Measurements from ENCODE around the gene NPAS3. TPM values are rescaled to one million over a fixed set of nuclear protein-coding genes. Genes with fewer than 3 reads are reported as not detected.

NPAS3 gene
- total RNA-seq, 1 experiment from 2014 or later = not detected

DNA sequence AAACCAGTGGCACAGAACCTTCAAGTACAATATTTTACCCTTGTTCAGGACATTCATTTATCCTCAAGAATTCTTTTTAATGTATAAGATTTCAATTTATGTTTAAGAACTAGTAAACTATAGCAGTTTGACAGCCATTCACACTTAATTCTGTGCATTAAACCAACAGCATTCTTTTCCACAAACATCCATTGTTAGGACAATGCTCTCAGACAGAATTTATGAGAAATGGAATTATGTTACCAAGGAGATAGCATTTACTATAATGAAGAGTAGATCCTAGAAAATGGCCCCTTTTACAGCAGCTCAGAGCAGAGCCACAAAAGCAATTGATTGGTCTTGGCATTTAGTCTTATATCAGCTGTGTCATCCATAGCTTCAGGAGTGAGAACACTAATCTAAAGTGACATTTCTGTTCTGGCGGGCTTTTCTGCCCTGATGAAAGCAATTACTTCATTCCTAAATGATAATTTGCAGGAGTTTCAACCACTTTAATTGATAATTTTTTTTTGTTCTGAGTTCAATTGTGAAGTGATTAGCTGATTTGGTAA lies 268.9 kb downstream of the NPAS3 start:
- no peaks in the 10 kb centered on the region for H3K9me2 ChIP-seq (ENCODE audit: insufficient read depth)
- no peak overlapping the region for H3K9ac ChIP-seq (ENCODE audit: low read length)
- intact Hi-C loops (cut with micrococcal nuclease) = no loop called here
- no peaks in the 10 kb centered on the region for H3K27me3 ChIP-seq (ENCODE audit: insufficient read depth, low read length)
- no peak overlapping the region for H2AFZ ChIP-seq (ENCODE audit: low read depth, low read length, poor library complexity, severe bottlenecking)
- ATAC-seq (no peak), DNase-seq (ENCODE audit: low read depth, low spot score) (no peak)
- CTCF ChIA-PET = no interaction called here
- H3K4me2 ChIP-seq (ENCODE audit: low read length) = no peak overlapping the region
- POLR2A ChIA-PET = no interaction called here
- no peak for TF ChIP-seq ELF1 (IDR thresholded peaks at IDR 0.05; ENCODE audit: borderline replicate concordance, low read depth)
- no peak for TF ChIP-seq ATF3 (IDR thresholded peaks at IDR 0.05)
- TF ChIP-seq SP1 (IDR thresholded peaks at IDR 0.05; ENCODE audit: low read depth) = no peak
- TF ChIP-seq, protein P1, sequence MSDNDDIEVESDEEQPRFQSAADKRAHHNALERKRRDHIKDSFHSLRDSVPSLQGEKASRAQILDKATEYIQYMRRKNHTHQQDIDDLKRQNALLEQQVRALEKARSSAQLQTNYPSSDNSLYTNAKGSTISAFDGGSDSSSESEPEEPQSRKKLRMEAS (IDR thresholded peaks at IDR 0.05) = no peak
- TF ChIP-seq ZFX (IDR thresholded peaks at IDR 0.05) = no peak
- no peak for TF ChIP-seq POLR2A (IDR thresholded peaks at IDR 0.05; ENCODE audit: borderline replicate concordance, extremely low read depth, insufficient read depth, insufficient read length)
- no peak for TF ChIP-seq TCF7L2 (IDR thresholded peaks at IDR 0.05; ENCODE audit: borderline replicate concordance, extremely low read depth, insufficient read depth, insufficient read length)
- TF ChIP-seq EGR1 (IDR thresholded peaks at IDR 0.05; ENCODE audit: low read depth) = no peak
- TF ChIP-seq, protein P2, sequence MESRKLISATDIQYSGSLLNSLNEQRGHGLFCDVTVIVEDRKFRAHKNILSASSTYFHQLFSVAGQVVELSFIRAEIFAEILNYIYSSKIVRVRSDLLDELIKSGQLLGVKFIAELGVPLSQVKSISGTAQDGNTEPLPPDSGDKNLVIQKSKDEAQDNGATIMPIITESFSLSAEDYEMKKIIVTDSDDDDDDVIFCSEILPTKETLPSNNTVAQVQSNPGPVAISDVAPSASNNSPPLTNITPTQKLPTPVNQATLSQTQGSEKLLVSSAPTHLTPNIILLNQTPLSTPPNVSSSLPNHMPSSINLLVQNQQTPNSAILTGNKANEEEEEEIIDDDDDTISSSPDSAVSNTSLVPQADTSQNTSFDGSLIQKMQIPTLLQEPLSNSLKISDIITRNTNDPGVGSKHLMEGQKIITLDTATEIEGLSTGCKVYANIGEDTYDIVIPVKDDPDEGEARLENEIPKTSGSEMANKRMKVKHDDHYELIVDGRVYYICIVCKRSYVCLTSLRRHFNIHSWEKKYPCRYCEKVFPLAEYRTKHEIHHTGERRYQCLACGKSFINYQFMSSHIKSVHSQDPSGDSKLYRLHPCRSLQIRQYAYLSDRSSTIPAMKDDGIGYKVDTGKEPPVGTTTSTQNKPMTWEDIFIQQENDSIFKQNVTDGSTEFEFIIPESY (IDR thresholded peaks at IDR 0.05; ENCODE audit: extremely low read depth, insufficient replicate concordance, low read length) = no peak
- no peak for TF ChIP-seq RAD21 (IDR thresholded peaks at IDR 0.05; ENCODE audit: low read depth)
- TF ChIP-seq, protein P3, sequence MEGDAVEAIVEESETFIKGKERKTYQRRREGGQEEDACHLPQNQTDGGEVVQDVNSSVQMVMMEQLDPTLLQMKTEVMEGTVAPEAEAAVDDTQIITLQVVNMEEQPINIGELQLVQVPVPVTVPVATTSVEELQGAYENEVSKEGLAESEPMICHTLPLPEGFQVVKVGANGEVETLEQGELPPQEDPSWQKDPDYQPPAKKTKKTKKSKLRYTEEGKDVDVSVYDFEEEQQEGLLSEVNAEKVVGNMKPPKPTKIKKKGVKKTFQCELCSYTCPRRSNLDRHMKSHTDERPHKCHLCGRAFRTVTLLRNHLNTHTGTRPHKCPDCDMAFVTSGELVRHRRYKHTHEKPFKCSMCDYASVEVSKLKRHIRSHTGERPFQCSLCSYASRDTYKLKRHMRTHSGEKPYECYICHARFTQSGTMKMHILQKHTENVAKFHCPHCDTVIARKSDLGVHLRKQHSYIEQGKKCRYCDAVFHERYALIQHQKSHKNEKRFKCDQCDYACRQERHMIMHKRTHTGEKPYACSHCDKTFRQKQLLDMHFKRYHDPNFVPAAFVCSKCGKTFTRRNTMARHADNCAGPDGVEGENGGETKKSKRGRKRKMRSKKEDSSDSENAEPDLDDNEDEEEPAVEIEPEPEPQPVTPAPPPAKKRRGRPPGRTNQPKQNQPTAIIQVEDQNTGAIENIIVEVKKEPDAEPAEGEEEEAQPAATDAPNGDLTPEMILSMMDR (IDR thresholded peaks at IDR 0.05 in 2 of 3, conservative IDR thresholded peaks at IDR 0.05 in 1 of 3; ENCODE audit: borderline replicate concordance in 1 of 3, insufficient read depth in 1 of 3, low read depth in 2 of 3, low read length in 2 of 3) = no peak
- no peak for TF ChIP-seq SRF (IDR thresholded peaks at IDR 0.05; ENCODE audit: low read depth)
- TF ChIP-seq JUND (IDR thresholded peaks at IDR 0.05) = no peak
- no peak for TF ChIP-seq POLR2AphosphoS5 (IDR thresholded peaks at IDR 0.05; ENCODE audit: low read depth, low read length)
- no peak for TF ChIP-seq FOSL1 (IDR thresholded peaks at IDR 0.05; ENCODE audit: low read depth)
- no peak overlapping the region for H3K27ac ChIP-seq (ENCODE audit: low read depth, low read length)
- no peaks in the 10 kb centered on the region for H3K36me3 ChIP-seq (ENCODE audit: control insufficient read depth in 1 of 2, insufficient read depth in 2 of 2, low read length in 2 of 2)
- no peaks in the 10 kb centered on the region for H3K4me1 ChIP-seq (ENCODE audit: control insufficient read depth in 1 of 2, insufficient read depth in 2 of 2, low read length in 2 of 2)
- BruUV-seq (replicated peaks) = no TSS peak
- no peaks in the 10 kb centered on the region for H3K9me3 ChIP-seq (ENCODE audit: control insufficient read depth in 1 of 2, insufficient read depth in 1 of 2, low read depth in 1 of 2, low read length in 2 of 2)
- no peaks in the 10 kb centered on the region for H4K20me1 ChIP-seq (ENCODE audit: insufficient read depth)
- H3K4me3 ChIP-seq (replicated peaks in 1 of 2; ENCODE audit: low read depth in 1 of 2, low read length in 2 of 2) = no peak overlapping the region
- RAD21 ChIA-PET (ENCODE audit: low non-redundant PET in 1 of 2, low total read pairs in 2 of 2, uncharacterized antibody in 2 of 2, unreplicated experiment in 2 of 2) = no interaction called here
- no peaks in the 10 kb centered on the region for H3K79me2 ChIP-seq (ENCODE audit: insufficient read depth, low read length)
